ENCODE results near the gene YES1. TPM values are rescaled to one million over a fixed set of nuclear protein-coding genes. Genes with fewer than 3 reads are reported as not detected.
A peak's percentile ranks its signal among the peaks of the same experiment; 100 is the strongest.

YES1 gene
- 41.6 TPM for total RNA-seq

GRCh38 chr18:811892-812375, at the start of gene YES1:
Gene YES1, minus strand, starts transcription at chr18:812242. Its CDS starts 55,415 bp downstream, at chr18:756827.
- no peak for DNase-seq

GRCh38 chr18:857986-858385, 45.9 kb upstream of the YES1 start:
- no peak for DNase-seq

- no peak for DNase-seq
These were observed 41.4 kb upstream of the YES1 start for GRCh38 chr18:853471-853870.

GRCh38 chr18:850960-851359, 38.9 kb upstream of the YES1 start:
- DNase-seq: no peak

- DNase-seq: no peak
These were observed 37.0 kb upstream of the YES1 start for GRCh38 chr18:849021-849420.

- DNase-seq: no peak
These were observed 36.2 kb upstream of the YES1 start for GRCh38 chr18:848062-848861.

- no peak for DNase-seq
These were observed 33.2 kb upstream of the YES1 start for GRCh38 chr18:845152-845819.

GRCh38 chr18:841647-842370, 29.8 kb upstream of the YES1 start:
- DNase-seq: no peak

- DNase-seq: no peak
These were observed 28.5 kb upstream of the YES1 start for GRCh38 chr18:840516-840915.

- no peak for DNase-seq
These were observed 28.0 kb upstream of the YES1 start for GRCh38 chr18:840023-840408.

- peak; percentile 70 for DNase-seq
These were observed 27.4 kb upstream of the YES1 start for GRCh38 chr18:839224-840022.

GRCh38 chr18:837922-838321, 25.9 kb upstream of the YES1 start:
- DNase-seq: no peak

- no peak for DNase-seq
These were observed 22.2 kb upstream of the YES1 start for GRCh38 chr18:834082-834720.

- no peak for DNase-seq
These were observed 21.2 kb upstream of the YES1 start for GRCh38 chr18:833197-833596.

- no peak for DNase-seq
These were observed 20.1 kb upstream of the YES1 start for GRCh38 chr18:832085-832681.

GRCh38 chr18:830315-830901, 18.4 kb upstream of the YES1 start:
- no peak for DNase-seq

- DNase-seq: no peak
These were observed 17.4 kb upstream of the YES1 start for GRCh38 chr18:829432-829831.

GRCh38 chr18:827093-827677, 15.1 kb upstream of the YES1 start:
- no peak for DNase-seq

- DNase-seq: no peak
These were observed 14.0 kb upstream of the YES1 start for GRCh38 chr18:825891-826585.

- no peak for DNase-seq
These were observed 12.1 kb upstream of the YES1 start for GRCh38 chr18:824179-824578.
